ENCODE measurements around the gene SMIM7. TPM values are rescaled to one million over a fixed set of nuclear protein-coding genes. Genes with fewer than 3 reads are reported as not detected.
"Not testable (repeated sequence)": the region's sequence is repeated elsewhere in the genome, so short reads cannot be mapped to it uniquely, and the experiment has no call there.

The SMIM7 gene
- total RNA-seq, result 10 to 100 TPM; 63.6 to 68.8 TPM

GRCh38 chr19:16659832-16660708 is at the start of gene SMIM7:
TSS of gene SMIM7 (minus strand) at chr19:16660144. CDS start at chr19:16660110, 34 bp downstream.
- ATAC-seq (ENCODE audit: low read depth), result peak; percentile 99
- Mint-ChIP-seq H3K36me3 (peaks cover 4% of the 10 kb centered on the region), H3K9me3 (no peaks in the 10 kb centered on the region), H3K27me3 (peaks cover 17% of the 10 kb centered on the region), H3K4me1 (peaks cover 30% of the 10 kb centered on the region), H3K4me3 (peak within 1 kb of the TSS; percentile 99), H3K27ac (peak within 1 kb of the TSS; percentile 98)
- peak; percentile 96 for DNase-seq
- POLR2A ChIA-PET, result interaction anchor here (0.6 to 2.8 kb wide), 14 partner anchors 10 to 555 kb away, joined by 3 to 27 read pairs (median 3); partner anchors contain the start of genes C19orf44, CALR3, MED26 and USE1

- H3K27ac Mint-ChIP-seq, result no peak overlapping the region
- DNase-seq, result no peak
- POLR2A ChIA-PET, result interaction anchor here (0.9 kb wide), 1 partner anchor 16 kb away, joined by 3 read pairs; the partner anchor contains the start of gene NWD1
- ATAC-seq (ENCODE audit: low read depth), result no peak
- H3K4me3 Mint-ChIP-seq, result no peak overlapping the region
- H3K27me3 Mint-ChIP-seq, result no peaks in the 10 kb centered on the region
- no peaks in the 10 kb centered on the region for H3K36me3 Mint-ChIP-seq
- H3K4me1 Mint-ChIP-seq, result no peaks in the 10 kb centered on the region
- no peaks in the 10 kb centered on the region for H3K9me3 Mint-ChIP-seq
Measured at GRCh38 chr19:16703677-16704076, 43.7 kb upstream of the SMIM7 start.

GRCh38 chr19:16702123-16702522 is 42.2 kb upstream of the SMIM7 start:
- no peaks in the 10 kb centered on the region for H3K9me3 Mint-ChIP-seq
- POLR2A ChIA-PET, result no interaction called here
- H3K27me3 Mint-ChIP-seq, result no peaks in the 10 kb centered on the region
- H3K4me1 Mint-ChIP-seq, result no peaks in the 10 kb centered on the region
- ATAC-seq (ENCODE audit: low read depth) (no peak), DNase-seq (no peak)
- no peak overlapping the region for H3K4me3 Mint-ChIP-seq
- H3K27ac Mint-ChIP-seq, result no peak overlapping the region
- no peaks in the 10 kb centered on the region for H3K36me3 Mint-ChIP-seq

GRCh38 chr19:16698914-16699313 is 39.0 kb upstream of the SMIM7 start:
- no peak overlapping the region for H3K4me3 Mint-ChIP-seq
- H3K27me3 Mint-ChIP-seq, result no peaks in the 10 kb centered on the region
- no peaks in the 10 kb centered on the region for H3K9me3 Mint-ChIP-seq
- H3K36me3 Mint-ChIP-seq, result no peaks in the 10 kb centered on the region
- no peaks in the 10 kb centered on the region for H3K4me1 Mint-ChIP-seq
- POLR2A ChIA-PET, result no interaction called here
- DNase-seq (no peak), ATAC-seq (ENCODE audit: low read depth) (no peak)
- H3K27ac Mint-ChIP-seq, result no peak overlapping the region

- DNase-seq, result no peak
- Mint-ChIP-seq H3K9me3 (peaks cover 2% of the 10 kb centered on the region), H3K4me3 (no peak overlapping the region), H3K27ac (no peak overlapping the region), H3K4me1 (no peaks in the 10 kb centered on the region), H3K36me3 (no peaks in the 10 kb centered on the region), H3K27me3 (no peaks in the 10 kb centered on the region)
- ATAC-seq (ENCODE audit: low read depth), result no peak
- POLR2A ChIA-PET, result no interaction called here
Measured at GRCh38 chr19:16688084-16688483, 28.1 kb upstream of the SMIM7 start.

- DNase-seq (no peak), ATAC-seq (ENCODE audit: low read depth) (no peak)
- Mint-ChIP-seq H3K27me3 (no peaks in the 10 kb centered on the region), H3K36me3 (no peaks in the 10 kb centered on the region), H3K9me3 (peaks cover 1% of the 10 kb centered on the region), H3K4me1 (no peaks in the 10 kb centered on the region), H3K27ac (no peak overlapping the region), H3K4me3 (no peak overlapping the region)
- POLR2A ChIA-PET, result no interaction called here
Measured at GRCh38 chr19:16684216-16684615, 24.3 kb upstream of the SMIM7 start.

- ATAC-seq (ENCODE audit: low read depth), result no peak
- H3K27me3 Mint-ChIP-seq, result no peaks in the 10 kb centered on the region
- no peaks in the 10 kb centered on the region for H3K36me3 Mint-ChIP-seq
- DNase-seq, result no peak
- H3K27ac Mint-ChIP-seq, result no peak overlapping the region
- no peak overlapping the region for H3K4me3 Mint-ChIP-seq
- H3K4me1 Mint-ChIP-seq, result no peaks in the 10 kb centered on the region
- POLR2A ChIA-PET, result no interaction called here
- H3K9me3 Mint-ChIP-seq, result peaks cover 1% of the 10 kb centered on the region
Measured at GRCh38 chr19:16682539-16682938, 22.6 kb upstream of the SMIM7 start.

GRCh38 chr19:16679811-16680210 is 19.9 kb upstream of the SMIM7 start:
- Mint-ChIP-seq H3K9me3 (peaks cover 1% of the 10 kb centered on the region), H3K36me3 (no peaks in the 10 kb centered on the region), H3K4me3 (no peak overlapping the region), H3K27me3 (no peaks in the 10 kb centered on the region), H3K27ac (no peak overlapping the region), H3K4me1 (no peaks in the 10 kb centered on the region)
- ATAC-seq (ENCODE audit: low read depth) (no peak), DNase-seq (no peak)
- POLR2A ChIA-PET, result no interaction called here

GRCh38 chr19:16678498-16678897 is 18.6 kb upstream of the SMIM7 start:
- Mint-ChIP-seq H3K27me3 (no peaks in the 10 kb centered on the region), H3K36me3 (no peaks in the 10 kb centered on the region), H3K4me1 (no peaks in the 10 kb centered on the region), H3K4me3 (no peak overlapping the region), H3K9me3 (peaks cover 1% of the 10 kb centered on the region), H3K27ac (no peak overlapping the region)
- no peak for DNase-seq
- ATAC-seq (ENCODE audit: low read depth), result no peak
- POLR2A ChIA-PET, result interaction anchor here (0.7 kb wide), 1 partner anchor 993 kb away, joined by 6 read pairs; no protein-coding TSS in a partner anchor

GRCh38 chr19:16677055-16677454 is 17.1 kb upstream of the SMIM7 start:
- Mint-ChIP-seq H3K4me1 (no peaks in the 10 kb centered on the region), H3K27ac (no peak overlapping the region), H3K4me3 (no peak overlapping the region), H3K36me3 (no peaks in the 10 kb centered on the region), H3K9me3 (peaks cover 1% of the 10 kb centered on the region), H3K27me3 (no peaks in the 10 kb centered on the region)
- DNase-seq, result no peak
- POLR2A ChIA-PET, result no interaction called here
- no peak for ATAC-seq (ENCODE audit: low read depth)

- DNase-seq (no peak), ATAC-seq (ENCODE audit: low read depth) (no peak)
- no peaks in the 10 kb centered on the region for H3K36me3 Mint-ChIP-seq
- no peaks in the 10 kb centered on the region for H3K27me3 Mint-ChIP-seq
- no peaks in the 10 kb centered on the region for H3K4me1 Mint-ChIP-seq
- H3K4me3 Mint-ChIP-seq, result no peak overlapping the region
- no peak overlapping the region for H3K27ac Mint-ChIP-seq
- POLR2A ChIA-PET, result no interaction called here
- peaks cover 1% of the 10 kb centered on the region for H3K9me3 Mint-ChIP-seq
Measured at GRCh38 chr19:16676101-16676798, 16.3 kb upstream of the SMIM7 start.

GRCh38 chr19:16673839-16674238 is 13.9 kb upstream of the SMIM7 start:
- POLR2A ChIA-PET; H3K27ac Mint-ChIP-seq; ATAC-seq (ENCODE audit: low read depth): not testable (repeated sequence)

GRCh38 chr19:16673231-16673630 is 13.3 kb upstream of the SMIM7 start:
- no peak overlapping the region for H3K27ac Mint-ChIP-seq

More at GRCh38 chr19:16673839-16674238, 13.9 kb upstream of the SMIM7 start:
- not testable (repeated sequence) for H3K9me3 Mint-ChIP-seq, H3K4me1 Mint-ChIP-seq, H3K4me3 Mint-ChIP-seq, H3K36me3 Mint-ChIP-seq, DNase-seq, H3K27me3 Mint-ChIP-seq

More at GRCh38 chr19:16673231-16673630, 13.3 kb upstream of the SMIM7 start:
- Mint-ChIP-seq H3K9me3 (no peaks in the 10 kb centered on the region), H3K4me3 (no peak overlapping the region), H3K27me3 (no peaks in the 10 kb centered on the region), H3K36me3 (no peaks in the 10 kb centered on the region), H3K4me1 (no peaks in the 10 kb centered on the region)
- POLR2A ChIA-PET, result no interaction called here
- no peak for DNase-seq
- no peak for ATAC-seq (ENCODE audit: low read depth)
